HG03442 (cell line): ENCODE measurements around the gene SLC26A11.
"Not testable (repeated sequence)": the region's sequence is repeated elsewhere in the genome, so short reads cannot be mapped to it uniquely, and the experiment has no call there.

ENCODE experiments used
- ATAC-seq: cut with Tn5 transposase; IDR thresholded peaks from one replicate; pipeline ENCODE4 v1.9.1; 2021; ENCODE audit warnings: mild to moderate bottlenecking, moderate library complexity; ENCODE audit not compliant: unreplicated experiment

The SLC26A11 gene

DNA sequence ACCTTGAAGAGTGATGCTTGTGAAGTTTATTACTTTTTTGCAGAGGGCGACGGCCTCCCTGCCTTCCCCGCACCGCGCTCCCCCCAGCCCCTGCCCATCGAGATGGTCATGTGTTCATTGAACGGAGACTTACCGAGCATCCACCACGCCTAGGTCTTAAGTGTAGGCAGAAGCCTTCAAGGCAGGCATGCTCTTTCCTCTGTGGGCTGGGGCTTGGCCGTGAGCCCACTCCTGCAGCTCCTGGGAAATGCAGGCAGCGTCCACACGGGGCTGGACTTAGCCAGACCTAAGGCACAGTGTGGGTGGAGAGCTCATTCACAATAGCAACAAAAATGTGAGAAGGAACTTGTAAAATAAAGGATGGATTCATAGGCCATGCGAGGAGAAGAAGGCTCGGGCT is 59.7 kb downstream of the SLC26A11 start:
- no peak for ATAC-seq

DNA sequence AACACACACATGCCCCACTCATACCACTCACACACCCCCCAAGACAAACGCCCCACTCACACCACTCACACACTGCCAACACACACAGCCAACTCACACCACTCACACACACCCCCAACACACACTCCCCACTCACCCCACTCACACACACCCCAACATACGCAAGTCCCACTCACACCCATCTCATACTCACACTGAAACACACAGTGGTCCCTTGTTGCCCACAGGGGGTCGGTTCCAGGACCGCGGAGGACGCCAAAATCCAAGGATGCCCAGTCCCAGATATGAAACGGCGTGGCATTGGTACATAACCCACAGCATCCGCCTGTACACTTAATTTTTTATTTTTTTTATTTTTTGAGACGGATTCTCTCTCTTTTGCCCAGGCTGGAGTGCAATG is 61.3 kb downstream of the SLC26A11 start:
- no peak for ATAC-seq

DNA sequence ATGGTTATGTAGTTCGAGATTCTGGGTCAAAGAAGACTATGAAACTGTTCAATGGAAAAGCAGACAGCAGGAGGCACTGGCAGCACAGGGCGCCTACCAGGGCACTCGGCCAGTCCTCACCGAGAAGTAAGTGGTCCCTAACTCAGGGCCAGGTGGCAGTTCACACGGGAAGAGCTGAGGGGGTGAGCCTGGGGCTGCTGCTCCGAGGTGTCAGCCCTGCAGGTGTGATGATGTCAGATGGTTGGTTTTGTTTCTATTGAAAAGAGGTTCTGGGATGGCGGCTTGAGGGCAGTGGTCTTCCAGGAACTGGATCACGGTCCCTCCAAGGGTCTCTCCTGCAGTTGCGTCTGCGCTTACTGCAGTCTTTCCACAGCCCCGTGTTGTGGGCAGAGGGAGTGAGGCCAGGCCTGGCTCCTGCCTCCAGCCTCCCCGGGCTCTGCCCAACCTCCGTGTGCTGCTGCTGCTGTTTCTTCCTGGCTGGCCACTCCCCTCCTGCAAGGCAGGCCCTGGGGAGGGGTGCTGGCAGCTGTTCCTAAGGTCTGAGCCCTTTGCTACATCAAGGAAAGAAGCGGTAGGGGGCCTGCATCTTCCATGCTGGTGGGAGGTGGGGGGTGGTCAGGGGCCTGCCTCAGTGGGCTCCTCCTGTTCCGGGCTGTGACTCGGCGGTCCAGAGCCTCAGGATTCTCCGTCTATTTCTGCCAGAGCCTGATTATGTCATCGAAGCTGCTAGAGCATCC is 63.1 kb downstream of the SLC26A11 start:
- ATAC-seq, result no peak

DNA sequence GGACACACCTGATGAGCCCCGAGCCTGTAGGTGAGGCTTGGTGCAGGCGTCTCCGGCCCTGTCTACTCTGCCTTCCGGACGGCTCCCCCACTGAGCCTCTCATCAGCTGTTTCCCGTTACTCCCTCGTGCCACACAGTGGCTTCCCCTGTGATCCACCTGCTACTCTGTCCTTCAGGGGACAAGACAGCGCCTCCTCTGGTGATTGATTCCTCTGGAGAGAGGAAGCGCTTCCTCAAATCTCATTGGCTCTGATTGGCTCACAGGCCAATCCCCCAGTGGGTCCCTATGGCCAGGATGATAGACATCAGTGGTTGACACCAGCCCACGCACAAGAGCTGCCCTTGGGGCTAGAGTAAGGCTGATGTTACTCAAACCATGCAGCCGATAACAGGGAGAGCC is 64.4 kb downstream of the SLC26A11 start:
- no peak for ATAC-seq

DNA sequence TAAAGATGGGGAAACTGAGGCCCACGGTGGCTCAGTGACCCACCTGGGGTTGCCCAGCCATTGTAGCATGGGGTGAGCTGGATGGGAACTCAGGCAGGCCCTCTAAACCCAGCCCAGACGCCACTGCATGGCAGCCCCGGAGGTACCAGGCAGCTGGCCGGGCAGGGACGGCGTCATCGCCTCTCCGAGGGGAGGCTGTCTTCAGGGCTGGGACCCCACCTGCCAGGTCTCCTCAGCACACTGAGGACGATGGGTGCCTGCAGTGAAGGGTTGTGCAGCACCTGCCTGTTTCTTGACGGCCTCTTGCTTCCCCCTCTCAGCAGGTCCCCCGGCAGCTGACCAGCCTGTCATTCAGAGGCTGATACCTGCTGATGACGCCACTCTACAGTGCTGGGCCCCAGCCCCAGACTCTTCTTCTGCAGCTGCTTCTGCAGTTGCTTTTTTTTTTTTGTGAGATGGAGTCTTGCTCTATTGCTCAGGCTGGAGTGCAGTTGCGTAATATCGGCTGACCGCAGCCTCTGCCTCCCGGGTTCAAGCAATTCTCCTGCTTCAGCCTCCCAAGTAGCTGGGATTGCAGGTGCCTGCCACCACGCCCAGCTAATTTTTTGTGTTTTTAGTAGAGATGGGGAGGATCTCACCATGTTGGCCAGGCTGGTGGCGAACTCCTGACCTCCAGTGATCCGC is 65.2 kb downstream of the SLC26A11 start:
- ATAC-seq, result no peak

DNA sequence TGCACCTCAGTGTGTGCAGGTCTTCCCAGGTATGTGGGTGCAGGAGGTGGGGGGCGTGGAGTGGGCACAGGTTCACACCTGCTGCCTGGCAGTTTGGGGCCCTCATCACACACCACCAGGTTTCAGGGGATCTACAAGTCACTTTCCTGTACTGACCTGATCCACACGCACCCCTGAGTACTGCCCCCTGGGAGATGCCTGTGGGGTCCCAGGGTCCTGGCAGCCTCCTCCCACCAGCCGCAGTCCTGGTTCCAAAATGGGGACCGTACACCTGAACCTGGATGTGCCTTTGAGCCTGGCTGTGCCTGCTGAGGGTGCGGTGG is 66.4 kb downstream of the SLC26A11 start:
- no peak for ATAC-seq

DNA sequence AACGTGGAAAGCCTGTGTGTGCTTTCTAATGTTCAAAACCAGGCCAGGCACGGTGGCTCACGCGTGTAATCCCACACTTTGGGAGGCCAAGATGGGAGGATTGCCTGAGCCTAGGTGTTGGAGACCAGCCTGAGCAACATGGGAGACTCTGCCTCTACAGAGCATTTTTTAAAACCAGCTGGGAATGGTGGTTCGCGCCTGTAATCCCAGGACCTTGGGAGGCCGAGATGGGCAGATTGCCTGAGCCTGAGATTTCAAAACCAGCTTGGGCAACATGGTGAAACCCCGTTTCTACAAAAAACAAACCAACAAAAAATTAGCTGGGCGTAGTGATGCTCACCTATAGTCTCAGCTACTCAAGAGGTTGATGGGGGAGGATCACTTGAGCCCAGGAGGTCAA is 66.8 kb downstream of the SLC26A11 start:
- ATAC-seq, result no peak

DNA sequence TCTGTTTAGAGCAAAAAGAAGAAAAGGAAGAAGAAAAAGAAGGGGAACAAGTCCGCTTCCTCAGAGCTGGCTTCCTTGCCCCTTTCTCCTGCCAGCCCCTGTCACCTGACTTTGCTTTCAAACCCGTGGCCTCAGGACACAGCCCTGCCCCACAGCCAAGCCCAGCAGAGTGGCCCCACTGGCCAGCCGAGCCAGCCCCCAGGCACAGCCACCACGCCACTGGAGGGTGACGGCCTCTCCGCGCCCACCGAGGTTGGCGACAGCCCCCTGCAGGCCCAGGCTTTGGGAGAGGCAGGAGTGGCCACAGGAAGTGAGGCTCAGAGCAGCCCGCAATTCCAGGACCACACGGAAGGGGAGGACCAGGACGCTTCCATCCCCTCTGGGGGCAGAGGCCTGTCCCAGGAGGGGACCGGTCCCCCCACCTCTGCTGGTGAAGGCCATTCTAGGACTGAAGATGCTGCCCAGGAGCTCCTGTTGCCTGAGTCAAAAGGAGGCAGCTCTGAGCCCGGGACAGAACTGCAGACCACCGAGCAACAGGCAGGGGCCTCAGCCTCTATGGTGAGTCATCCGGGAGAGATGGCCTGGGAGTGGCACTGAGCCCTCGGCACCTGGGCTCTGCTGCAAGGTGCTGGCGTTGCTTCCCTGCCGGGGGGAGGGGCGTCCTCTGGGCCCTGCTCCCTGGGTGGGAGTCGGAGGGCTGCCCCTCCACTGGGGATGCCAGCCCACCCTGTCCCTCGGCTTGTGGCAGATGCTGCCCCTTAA is 67.8 kb downstream of the SLC26A11 start:
- ATAC-seq, result no peak

DNA sequence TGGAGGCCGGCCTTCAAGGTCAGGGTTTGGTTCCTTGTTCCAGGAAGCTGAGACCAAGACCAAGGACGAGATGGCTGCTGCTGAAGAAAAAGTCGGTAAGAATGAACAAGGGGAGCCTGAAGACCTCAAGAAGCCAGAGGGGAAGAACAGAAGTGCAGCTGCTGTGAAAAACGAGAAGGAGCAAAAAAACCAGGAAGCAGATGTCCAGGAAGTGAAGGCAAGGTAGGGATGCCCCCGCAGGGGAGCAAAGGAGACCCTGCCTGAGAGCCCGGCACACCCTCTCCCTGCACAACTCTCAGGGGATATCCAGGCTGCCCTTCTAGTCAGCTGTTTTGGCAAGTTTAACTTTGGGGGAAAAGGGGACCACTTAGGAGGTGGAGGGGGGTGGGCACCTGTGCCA is 69.4 kb downstream of the SLC26A11 start:
- no peak for ATAC-seq

DNA sequence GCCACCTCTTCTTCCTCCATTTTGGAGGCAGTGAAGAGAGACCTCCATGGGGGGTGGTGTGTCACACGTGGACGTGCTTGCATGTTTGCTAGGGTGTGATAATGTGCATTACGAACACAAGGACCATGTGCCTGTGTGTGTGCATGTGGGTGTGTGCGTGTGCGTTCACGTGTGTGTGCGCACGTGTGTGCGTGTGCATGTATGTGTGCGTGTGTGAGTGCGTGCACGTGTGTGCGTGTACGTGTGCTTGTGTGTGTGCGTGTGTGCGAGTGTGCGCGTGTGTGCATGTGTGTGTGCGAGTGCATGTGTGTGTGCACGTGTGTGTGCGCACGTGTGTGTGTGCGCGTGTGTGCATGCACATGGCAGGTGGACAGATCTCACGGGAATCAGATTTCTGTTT is 69.9 kb downstream of the SLC26A11 start:
- no peak for ATAC-seq

DNA sequence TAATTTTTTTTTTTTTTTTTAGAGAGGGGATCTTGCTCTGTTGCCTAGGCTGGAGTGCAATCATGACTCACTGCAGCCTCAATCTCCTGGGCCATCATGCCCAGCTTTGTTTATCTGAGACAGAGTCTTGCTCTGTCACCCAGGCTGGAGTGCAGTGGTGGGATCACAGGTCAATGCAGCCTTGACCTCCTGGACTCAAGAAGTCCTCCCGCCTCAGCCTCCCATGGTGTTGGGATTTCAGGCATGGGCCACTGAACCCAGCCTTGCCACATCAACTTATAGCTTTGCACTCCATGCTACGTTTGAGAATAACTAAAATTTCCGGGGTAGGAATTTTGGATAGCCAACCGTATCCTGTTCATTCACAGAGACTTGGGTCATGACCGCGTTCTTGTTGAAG is 71.0 kb downstream of the SLC26A11 start:
- ATAC-seq, result no peak

DNA sequence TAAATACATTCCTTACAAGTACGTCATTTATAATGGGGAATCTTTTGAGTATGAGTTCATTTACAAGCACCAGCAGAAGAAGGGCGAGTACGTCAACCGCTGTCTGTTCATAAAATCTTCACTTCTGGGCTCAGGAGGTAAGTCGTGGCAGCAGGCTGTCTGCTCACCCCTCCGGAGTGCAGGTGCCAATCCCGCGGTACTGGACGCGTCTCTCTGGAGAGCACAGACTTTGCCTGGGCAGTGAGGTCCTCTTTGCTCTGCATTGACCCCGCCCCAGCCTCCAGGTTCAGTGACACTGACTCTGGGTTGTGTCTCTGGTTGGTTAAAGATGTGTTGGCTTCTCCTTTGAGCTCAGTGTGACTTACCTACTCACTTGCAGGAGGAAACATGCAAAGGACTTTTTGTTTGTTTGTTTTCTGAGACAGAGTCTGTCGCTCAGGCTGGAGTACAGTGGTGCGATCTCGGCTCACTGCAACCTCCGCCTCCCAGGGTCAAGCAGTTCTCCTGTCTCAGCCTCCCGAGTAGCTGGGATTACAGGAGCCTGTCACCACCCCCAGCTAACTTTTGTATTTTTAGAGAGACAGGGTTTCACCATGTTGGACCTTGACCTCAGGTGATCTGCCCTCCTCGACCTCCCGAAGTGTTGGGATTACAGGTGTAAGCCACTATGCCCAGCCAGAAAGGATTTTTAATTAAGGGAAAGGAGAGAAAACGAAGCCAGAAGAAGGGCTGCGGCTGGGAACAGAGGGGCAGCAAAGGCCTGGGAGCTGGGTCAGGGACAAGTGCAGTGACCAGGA is 71.7 kb downstream of the SLC26A11 start:
- no peak for ATAC-seq

DNA sequence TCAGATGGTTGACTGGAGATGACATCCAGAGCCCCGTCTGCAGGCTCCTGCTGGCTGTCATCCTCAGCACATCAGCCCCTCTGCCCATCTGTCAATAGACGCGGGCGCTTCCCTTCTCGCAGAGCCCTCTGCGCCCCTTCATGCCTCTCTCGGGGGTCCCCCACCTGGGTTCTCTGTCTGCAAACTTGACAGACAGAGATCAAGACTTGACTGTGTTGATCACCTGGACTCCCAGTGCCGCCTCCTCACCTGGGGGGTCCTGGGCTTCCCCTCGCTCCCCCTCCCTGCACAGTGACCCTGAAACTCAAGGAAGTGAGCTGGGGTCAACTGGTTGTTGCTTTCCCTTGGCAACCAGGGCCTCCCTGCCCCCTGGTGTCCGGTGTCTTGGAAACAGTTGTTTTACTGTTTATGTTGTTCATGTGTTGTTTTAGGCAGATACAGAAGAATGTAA is 72.3 kb downstream of the SLC26A11 start:
- ATAC-seq, result no peak

DNA sequence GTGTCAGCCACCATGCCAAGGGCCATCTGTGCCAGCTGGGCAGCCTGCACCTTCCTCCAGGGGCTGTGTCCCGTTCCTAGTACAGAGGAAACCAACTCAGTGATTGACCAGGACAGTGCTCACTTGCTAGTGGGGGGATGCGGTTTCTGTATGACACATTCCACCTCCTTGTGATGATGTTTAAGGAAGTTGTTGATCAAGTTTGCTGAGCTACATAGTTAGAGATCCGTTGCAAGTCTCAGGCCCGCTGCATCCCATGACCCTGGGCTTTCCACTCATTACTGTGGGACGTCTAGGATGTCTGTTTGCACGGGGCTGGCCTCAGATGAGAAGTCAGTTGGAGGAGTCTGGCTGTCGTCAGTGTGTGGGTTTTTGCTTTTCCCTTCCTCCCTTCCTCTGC is 74.0 kb downstream of the SLC26A11 start:
- no peak for ATAC-seq

DNA sequence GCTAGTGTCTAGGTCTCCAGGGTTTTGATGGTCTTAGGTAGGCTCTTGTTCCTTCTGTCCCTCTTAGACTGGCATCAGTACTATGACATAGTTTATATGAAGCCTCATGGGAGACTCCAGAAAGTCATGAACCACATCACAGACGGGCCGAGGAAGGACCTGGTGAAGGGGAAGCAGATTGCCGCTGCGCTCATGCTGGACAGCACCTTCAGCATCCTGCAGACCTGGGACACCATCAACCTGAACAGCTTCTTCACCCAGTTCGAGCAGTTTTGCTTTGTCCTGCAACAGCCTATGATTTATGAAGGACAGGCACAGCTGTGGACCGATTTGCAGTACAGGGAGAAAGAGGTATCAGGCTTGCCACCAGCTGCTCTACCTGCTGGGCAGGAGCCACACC is 74.4 kb downstream of the SLC26A11 start:
- ATAC-seq, result no peak

DNA sequence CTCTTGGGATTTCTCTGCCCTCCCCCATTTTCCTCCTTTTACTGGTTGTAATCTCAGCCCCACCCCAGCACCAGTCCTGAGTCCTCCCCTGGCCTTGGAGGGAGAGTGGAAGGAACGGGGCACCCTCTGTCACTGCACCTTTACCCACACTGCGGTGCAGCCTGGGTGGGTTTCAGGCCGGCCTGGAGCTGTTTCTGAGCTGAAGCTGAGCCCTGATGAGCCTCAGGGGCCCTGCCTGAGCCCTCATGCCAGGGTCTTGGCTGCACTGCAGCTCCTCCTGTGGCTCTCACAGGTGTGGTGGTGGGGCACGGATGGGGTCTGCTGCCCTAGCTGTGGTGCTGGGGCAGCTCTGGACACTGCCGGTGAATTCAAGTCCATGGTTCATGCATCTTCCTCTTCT is 74.9 kb downstream of the SLC26A11 start:
- ATAC-seq, result no peak

DNA sequence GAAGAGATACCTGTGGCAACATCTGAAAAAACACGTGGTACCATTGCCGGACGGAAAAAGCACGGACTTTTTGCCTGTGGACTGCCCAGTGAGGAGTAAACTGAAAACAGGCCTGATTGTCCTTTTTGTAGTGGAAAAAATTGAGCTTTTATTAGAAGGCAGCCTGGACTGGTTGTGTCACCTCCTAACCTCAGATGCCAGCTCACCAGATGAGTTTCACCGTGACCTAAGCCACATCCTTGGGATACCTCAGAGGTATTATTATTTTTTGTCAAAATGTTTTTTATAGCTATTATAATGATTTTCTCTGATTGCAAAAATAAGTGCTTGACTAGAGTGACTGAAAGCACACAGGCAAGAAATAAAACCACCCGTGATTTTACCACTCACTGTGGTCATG is 75.3 kb downstream of the SLC26A11 start:
- no peak for ATAC-seq

DNA sequence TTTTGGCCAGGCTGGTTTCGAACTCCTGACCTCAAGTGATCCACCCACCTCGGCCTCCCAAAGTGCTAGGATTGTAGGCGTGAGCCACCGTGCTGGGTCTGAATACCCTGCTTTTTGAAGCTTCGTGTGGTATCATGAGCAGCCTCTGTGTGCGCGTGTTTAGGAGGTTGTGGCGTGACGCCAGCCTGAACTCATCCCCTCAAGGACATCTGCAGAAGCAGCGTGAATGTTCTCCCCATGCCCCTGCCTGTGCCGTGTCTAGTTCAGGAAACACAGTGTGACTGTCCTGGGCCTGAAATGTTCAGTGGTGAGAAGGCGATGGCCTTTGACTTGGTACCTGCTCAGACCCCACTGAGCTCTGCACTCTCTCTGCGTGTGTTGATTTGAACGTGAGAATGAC is 76.0 kb downstream of the SLC26A11 start:
- ATAC-seq, result no peak

DNA sequence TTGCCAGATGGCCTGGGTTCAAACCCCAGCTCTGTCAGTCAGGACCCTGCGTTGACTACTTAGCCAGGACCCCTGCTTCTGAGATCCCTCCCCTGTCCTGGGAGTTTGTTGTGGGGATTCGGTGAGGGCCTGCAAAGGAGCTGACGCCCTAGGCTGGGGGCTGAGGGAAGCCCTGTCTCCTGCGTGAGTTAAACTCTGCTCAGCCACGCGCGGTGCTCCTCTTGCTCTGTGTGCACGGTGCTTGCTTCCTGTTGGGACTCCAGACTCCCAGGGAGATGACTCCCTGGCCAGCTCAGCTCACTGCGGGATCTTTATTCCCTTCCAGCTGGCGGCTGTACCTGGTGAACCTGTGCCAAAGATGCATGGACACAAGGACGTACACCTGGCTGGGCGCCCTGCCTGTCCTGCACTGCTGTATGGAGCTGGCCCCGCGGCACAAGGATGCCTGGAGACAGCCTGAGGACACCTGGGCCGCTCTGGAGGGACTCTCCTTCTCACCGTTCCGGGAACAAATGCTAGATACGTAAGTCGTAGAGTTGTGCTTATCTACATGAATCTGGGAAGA is 77.9 kb downstream of the SLC26A11 start:
- ATAC-seq, result no peak

DNA sequence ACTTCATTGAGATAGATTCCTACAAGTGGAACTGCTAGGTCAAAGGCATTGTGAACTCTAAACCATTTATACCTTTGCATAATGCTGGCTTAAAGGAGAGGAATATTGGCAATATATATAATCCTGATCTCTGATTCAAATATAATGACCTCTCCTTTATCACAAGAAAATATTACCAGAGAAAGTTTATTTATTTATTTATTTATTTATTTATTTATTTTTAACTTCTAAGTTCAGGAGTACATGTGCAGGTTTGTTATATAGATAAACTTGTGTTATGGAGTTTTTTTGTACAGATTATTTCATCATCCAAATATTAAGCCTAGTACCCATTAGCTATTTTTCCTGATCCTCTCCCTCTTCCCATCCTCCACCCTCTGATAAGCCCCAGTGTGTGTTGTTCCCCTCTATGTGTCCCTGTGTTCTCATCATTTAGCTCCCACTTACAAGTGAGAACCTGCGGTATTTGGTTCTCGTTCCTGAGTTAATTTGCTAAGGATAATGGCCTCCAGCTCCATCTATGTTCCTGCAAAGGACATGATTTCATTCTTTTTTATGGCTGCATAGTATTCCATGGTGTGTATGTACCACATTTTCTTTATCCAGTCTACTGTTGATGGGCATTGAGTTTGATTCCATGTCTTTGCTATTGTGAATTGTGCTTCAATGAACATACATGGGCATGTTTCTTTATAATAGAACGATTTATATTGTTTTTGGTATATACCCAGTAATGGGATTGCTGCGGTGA is 79.3 kb downstream of the SLC26A11 start:
- not testable (repeated sequence) for ATAC-seq
